ENCODE data around the gene CAMKMT. TPM values are rescaled to one million over a fixed set of nuclear protein-coding genes. Genes with fewer than 3 reads are reported as not detected.

The CAMKMT gene
- total RNA-seq, 4 donors from 2014 or later = 2.9 to 18.8 (median 11.2) TPM

DNA sequence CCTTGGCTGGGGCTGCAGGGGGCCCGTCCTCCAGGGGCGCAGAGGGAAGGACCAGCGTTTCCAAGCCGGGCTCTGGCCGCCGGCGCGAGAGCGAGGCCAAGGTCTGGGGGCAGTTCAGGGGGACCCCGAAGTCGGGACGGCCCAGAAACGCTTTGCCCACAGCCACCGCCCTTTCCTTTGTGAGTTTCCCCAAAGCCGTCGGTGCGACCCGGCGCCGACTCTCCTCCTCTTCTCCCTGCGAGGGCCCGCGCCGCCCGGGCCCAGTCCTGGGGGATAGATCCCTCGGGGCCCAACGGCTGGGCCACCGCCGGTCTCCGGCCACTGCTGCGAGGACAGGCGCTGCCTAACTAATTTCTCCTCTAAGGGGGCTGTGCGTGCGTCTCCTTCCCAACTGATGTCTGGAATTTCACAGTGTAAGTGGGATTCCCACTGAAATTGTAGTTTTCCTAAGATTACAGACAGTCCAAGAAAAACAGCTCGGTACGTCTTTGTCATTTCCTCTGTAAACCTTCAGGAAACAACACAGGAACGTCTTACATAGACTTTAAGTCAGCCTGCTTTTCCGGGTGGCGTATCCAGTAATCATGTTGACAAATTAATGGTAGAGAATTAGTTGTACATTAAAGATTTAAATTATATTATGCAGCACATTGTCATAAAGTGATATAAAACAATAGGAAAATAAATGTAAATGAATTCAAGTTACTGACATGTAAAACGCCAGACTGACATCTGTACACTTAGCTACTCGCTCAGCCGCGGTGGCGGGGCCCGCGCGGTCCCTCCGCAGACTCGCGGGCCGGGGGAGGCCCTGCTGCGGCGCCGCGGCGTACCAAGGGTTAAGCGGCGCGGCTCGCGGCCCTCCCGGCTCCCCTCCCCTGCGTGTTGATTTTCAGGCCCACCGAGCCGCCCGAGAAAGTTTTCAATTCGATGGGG lies 440.4 kb downstream of the CAMKMT start:
- no peak for DNase-seq
- no peak overlapping the region for H3K4me3 ChIP-seq

DNA sequence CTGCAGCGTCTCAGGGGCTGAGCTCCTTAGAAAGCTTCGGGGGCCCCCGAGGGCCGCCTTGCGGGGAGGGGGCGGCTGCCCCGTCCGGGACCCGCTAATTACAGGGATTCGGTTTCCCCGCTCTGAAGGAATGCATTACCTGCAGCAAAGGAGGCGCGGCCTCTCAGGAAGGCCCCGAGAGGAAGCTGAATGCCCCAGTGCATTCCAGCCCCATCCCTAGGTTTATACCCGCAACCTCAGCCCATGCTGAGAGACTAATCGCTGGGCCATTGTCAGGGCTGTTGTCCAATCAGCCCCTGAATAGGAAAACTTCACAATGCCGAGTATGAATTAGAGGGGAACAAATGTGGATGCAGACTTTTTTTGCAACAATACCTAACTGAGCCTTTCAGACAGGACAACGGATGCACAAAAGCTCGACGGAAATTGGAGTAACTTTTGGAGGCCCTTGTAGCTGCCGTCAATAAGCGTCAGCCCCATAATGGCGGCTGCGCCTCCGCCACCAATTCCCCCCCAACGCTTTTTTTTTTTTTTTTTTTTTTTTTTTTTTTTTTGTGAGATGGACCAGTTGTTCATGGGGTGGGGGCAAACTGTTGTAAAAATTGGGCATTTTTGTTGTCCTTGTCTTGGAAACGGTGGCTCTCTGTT lies 441.2 kb downstream of the CAMKMT start:
- DNase-seq = no peak
- no peak for TF ChIP-seq POLR2A (IDR thresholded peaks at IDR 0.05)
- TF ChIP-seq, protein P1, sequence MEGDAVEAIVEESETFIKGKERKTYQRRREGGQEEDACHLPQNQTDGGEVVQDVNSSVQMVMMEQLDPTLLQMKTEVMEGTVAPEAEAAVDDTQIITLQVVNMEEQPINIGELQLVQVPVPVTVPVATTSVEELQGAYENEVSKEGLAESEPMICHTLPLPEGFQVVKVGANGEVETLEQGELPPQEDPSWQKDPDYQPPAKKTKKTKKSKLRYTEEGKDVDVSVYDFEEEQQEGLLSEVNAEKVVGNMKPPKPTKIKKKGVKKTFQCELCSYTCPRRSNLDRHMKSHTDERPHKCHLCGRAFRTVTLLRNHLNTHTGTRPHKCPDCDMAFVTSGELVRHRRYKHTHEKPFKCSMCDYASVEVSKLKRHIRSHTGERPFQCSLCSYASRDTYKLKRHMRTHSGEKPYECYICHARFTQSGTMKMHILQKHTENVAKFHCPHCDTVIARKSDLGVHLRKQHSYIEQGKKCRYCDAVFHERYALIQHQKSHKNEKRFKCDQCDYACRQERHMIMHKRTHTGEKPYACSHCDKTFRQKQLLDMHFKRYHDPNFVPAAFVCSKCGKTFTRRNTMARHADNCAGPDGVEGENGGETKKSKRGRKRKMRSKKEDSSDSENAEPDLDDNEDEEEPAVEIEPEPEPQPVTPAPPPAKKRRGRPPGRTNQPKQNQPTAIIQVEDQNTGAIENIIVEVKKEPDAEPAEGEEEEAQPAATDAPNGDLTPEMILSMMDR (IDR thresholded peaks at IDR 0.05) = no peak
- Histone ChIP-seq H3K27me3 (peaks cover 3 to 72% of the 10 kb centered on the region in 2 donors), H3K27ac (no peak overlapping the region), H3K36me3 (no peaks in the 10 kb centered on the region), H3K4me3 (no peak overlapping the region), H3K9me3 (no peaks in the 10 kb centered on the region), H3K4me1 (peaks cover 0 to 13% of the 10 kb centered on the region in 2 donors)
- intact Hi-C loops (cut with DNase I; ENCODE audit: low total_unique reads) = no loop called here

More for the DNA sequence above, 440.4 kb downstream of the CAMKMT start:
- Histone ChIP-seq H3K27ac (no peak overlapping the region), H3K27me3 (peaks cover 3 to 67% of the 10 kb centered on the region in 2 donors), H3K4me1 (peaks cover 0 to 13% of the 10 kb centered on the region in 2 donors), H3K36me3 (no peaks in the 10 kb centered on the region), H3K9me3 (no peaks in the 10 kb centered on the region)
- no peak for TF ChIP-seq POLR2A (IDR thresholded peaks at IDR 0.05)
- TF ChIP-seq, protein P1 (IDR thresholded peaks at IDR 0.05) = no peak
- intact Hi-C loops (cut with DNase I; ENCODE audit: low total_unique reads) = no loop called here

DNA sequence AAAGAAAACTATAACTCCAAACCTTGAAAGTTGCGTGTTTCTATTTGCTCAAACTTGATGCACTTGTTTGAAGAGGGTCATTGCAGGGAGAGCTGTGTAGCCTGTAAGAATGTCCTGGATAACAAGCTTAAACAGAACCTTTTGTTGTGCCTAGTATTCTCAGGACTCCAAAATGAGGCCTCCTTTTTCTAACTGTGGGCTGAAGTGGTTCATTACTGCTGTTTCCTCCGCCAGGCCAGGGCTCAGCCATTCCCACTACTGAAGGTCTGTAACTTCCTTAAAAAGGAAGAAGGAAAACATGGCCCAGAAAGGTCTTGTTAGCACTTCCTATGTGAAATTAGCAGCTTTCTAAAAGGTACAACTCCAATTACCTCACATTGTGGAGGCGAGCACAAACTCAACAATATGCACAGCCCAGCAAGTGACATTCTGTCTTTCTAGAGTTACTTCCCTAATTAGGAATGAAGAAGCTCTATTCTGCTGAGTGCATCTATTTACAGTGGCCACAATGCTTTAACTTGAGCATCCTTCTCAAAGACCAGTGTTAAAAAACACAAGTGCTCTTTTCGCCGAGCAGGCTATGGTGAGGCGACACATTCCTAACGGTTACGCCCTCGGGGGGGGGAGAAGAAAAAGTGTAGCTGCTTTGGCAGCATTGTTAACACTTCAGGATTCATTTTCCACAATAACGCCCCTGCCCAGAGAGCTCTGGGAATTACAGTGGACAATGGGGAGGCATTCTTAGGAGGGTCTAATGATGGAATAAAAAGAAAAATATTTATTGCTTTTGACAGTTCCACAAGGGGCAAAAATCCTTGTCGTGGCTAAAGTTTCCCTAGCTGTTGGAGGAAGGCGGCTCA lies 442.9 kb downstream of the CAMKMT start:
- TF ChIP-seq, protein P1 (IDR thresholded peaks at IDR 0.05) = no peak
- no peak for TF ChIP-seq POLR2A (IDR thresholded peaks at IDR 0.05)
- H3K36me3 ChIP-seq = no peaks in the 10 kb centered on the region
- H3K27me3 ChIP-seq = peaks cover 3 to 78% of the 10 kb centered on the region in 2 donors
- H3K4me1 ChIP-seq = peaks cover 0 to 13% of the 10 kb centered on the region in 2 donors
- no peaks in the 10 kb centered on the region for H3K9me3 ChIP-seq
- no peak overlapping the region for H3K27ac ChIP-seq
- intact Hi-C loops (cut with DNase I; ENCODE audit: low total_unique reads) = no loop called here
- H3K4me3 ChIP-seq = no peak overlapping the region
- DNase-seq = no peak

DNA sequence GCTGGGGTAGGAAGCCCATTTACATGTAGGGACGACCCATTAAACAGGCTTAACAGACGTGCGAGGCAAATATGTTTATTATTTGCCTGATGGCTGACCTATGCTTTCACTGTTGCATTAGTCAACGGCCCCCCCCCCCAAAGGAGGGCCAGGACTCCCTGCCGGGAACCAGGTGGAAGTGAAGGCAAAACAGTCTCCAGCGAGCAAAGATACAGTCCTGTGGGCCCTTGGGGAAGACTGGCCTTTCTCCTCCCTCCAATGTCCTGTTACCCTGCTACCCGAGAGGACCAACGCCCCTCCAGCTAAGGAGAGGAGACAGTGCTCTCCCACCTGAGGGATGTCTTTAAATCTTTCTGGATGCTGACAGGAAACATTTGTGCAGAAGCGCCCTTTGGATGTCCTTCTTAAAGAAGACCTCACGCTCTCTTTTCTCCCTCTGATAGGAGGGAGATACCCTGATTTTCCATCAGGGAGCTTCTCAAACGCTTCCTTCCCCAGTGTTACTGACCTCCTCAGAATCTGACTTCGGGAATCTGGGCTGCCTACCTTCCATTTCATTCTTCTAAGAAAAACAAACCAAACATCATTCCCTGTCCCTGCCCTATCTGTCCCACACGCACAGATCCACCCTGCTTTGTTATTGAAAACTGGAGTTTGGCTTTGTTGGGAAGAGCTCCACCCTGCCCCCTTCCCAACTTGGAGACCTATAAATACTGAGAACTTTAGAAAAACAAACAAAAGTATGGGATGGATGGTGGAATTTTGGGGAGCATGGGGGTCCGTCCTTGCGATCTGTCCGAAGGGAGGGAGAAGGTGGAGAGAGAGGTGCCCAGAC lies 443.9 kb downstream of the CAMKMT start:
- H3K27me3 ChIP-seq = peaks cover 3 to 68% of the 10 kb centered on the region in 2 donors
- no peak overlapping the region for H3K27ac ChIP-seq
- H3K9me3 ChIP-seq = no peaks in the 10 kb centered on the region
- no peak for DNase-seq
- no peak overlapping the region for H3K4me3 ChIP-seq
- peaks cover 0 to 13% of the 10 kb centered on the region in 2 donors for H3K4me1 ChIP-seq
- H3K36me3 ChIP-seq = no peaks in the 10 kb centered on the region
- intact Hi-C loops (cut with DNase I; ENCODE audit: low total_unique reads) = no loop called here
- TF ChIP-seq POLR2A (IDR thresholded peaks at IDR 0.05) = no peak
- TF ChIP-seq, protein P1 (IDR thresholded peaks at IDR 0.05) = no peak
